ENCODE results near the gene ASTN2.
A peak's percentile ranks its signal among the peaks of the same experiment; 100 is the strongest.

ASTN2 gene

DNA sequence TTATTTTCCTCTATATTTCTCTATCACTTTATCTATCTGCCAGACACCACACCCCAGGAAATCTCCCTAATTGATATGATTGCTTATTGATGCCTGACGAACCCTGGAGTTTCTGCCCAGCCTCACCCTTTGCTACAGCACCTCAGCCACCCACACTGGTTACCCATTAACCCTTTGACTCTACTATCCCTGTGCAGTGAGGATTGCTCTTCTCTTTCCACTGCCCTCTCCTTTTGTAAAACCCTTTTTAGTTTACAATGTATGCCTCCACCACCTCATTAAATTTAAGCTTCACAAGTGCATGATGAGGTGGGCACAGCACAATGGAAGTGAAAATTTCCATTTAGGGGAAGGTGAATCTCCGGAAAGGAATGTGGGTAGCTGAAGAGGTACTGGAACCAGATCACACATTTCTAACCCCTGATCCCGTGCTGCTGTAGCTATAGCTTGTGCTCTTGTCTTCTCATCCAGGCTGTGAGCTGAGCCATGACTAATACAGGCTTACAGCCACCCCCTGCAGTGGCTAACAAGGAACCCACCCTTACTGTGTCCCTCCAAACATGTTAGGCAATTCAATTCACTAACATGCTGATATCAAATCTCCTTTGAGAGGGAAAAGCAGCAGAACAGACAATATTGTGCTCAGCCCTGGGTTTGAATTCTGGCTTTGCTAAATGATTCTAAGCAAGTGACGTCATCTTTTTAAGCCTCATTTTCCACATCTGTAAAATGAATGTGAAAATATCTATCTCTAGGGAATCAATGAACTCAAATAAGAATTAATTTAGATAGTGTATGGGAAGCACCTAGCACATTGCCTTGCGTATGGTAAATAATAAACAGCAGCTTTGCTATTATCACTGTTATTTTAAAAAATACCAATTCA is 914.6 kb downstream of the ASTN2 start:
- DNase-seq: no peak

DNA sequence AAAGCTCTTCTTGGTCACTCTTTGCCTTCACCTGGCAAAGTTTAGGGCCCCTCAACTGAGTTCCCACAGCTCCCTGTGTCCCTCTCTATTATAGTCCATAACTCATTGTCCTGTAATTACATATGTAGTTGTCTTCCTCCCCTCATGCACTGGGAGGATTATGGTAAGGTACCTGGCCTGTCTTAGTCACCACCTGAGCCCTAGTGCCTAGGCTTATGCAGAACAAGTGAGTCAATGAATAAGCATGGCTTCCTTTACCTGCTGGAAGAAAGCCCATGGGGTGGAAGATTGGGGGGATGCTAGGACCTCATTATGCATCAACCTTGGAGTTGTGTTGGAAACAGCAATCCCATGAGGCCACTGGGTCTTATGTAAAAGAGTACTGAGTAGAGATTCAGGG is 915.4 kb downstream of the ASTN2 start:
- no peak for DNase-seq

DNA sequence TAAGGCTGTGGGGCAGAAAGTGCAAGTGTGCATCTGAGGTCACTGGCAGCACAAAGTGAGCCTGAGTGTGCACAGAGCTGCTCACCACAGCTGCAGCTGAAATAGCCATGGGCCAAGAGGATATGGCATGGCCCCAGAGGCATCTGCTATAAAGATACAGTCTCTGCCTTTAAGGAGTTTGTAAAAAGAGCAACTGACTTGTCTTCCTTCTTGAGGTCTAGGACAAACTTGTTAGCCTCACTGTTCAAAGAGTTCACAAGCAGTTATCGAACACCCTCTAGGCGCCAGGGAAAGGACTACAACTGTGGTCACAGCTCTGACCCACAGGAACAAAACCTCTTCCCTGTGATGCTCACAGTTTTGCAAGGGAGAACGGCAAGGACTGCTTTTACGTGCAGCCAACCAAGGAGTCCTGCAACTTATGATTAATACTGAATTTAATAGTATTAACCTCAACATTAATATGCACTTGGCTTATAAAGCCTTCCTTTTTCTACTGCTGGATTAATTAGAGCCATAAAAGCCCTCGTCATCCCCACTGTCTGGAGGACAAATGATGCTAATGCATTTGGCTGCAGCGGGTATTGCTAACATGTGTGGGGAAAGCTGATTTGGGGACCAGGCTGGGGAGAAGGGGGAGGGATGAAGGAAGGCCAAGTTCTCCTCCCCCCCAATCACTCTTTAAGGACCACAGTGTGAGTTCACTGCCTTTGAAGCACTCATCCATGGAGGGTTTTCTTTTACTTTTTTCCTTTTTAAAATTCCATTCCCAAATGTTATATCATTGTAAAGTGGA is 917.6 kb downstream of the ASTN2 start:
- no peak for DNase-seq

GRCh38 chr9:116496167-116496566 is 918.7 kb downstream of the ASTN2 start:
- no peak for DNase-seq

- no peak for DNase-seq
Observed at GRCh38 chr9:116495725-116496124, 919.1 kb downstream of the ASTN2 start.

GRCh38 chr9:116494815-116495634 is 919.8 kb downstream of the ASTN2 start:
- peak in 4 of 56 donors; percentile 0 to 38 (median 2) for DNase-seq

- DNase-seq: no peak
Observed at GRCh38 chr9:116493183-116493860, 921.5 kb downstream of the ASTN2 start.

- DNase-seq: no peak
Observed at GRCh38 chr9:116491659-116492058, 923.2 kb downstream of the ASTN2 start.

DNA sequence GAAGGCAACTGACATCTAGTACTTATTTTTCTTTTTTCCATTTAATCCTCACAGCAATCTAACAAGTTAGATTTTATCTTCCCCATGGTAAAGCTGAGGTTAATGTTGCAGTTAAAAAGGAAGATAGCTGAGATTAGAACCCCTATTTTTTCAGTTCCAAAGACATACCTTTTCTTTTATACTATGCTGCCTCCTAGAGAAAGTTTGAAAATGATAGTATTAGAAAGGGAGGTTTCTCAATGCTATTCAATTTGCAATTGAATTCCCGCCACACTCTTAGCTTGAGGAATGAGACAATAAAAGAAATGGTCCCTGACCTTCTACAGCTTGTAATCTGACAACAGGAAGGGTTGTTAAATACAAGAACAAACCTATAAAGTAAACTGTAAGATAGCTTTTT is 923.6 kb downstream of the ASTN2 start:
- no peak for DNase-seq

DNA sequence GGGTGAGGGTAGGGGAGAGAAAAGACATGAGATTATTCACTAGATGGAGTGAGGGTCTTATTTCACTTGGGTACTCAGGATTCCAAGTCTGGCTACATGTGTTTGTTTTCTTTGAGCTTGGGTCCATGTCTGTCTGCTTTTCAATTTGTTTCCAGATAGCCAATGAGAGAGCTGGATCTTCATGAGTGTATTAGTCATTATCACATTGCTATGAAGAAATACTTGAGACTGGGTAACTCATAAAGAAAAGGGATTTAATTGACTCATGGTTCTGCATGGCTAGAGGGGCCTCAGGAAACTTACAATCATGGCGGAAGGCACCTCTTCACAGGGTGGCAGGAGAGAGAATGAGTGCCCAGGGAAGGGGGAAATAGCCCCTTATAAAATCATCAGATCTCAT is 924.5 kb downstream of the ASTN2 start:
- no peak for DNase-seq

DNA sequence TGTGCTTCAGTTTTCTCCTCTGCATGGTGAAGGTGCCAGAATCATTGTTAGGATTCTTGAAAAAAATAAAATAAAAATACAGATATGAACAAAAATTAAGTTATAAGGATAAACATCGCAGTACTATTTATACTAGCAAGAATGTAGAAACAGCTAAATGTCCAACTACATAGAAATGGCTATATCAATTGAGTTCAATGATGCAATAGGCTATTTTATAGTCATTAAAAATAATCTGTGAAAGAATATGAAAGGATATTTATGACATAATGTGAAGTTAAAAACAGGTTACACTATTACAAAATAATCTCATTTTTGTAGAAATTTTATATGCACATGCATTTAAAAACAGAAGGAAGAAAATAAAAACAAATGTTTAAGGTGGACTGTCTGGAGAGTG is 926.5 kb downstream of the ASTN2 start:
- DNase-seq: no peak

DNA sequence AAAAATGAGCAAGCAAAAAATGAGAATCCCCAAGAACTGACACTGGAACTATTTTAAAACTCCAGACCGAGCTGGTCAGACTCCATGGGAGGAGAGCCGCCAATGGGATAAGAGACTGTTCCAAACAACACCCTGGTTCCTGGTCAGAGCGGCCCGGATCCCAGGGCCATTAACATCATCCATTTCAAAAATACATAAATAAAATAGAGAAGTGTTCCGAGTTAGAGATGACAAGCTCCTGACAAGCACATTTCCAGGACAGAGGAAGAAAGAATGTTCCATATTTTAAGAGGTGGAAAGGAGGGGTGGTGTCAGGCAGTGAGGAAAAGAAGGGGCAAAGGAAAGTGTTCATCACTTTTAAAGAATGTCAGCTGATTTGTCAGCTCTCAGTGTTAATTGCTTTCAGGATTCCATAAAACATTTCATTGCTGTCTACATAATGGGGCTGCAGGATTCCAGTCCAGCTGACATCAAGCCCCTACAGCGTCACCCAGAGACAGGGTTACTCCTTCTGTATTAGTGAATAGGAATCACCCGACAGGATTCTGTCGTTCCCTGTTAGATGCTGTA is 930.3 kb downstream of the ASTN2 start:
- DNase-seq: no peak

- DNase-seq: no peak
Observed at GRCh38 chr9:116483622-116484491, 931.0 kb downstream of the ASTN2 start.

DNA sequence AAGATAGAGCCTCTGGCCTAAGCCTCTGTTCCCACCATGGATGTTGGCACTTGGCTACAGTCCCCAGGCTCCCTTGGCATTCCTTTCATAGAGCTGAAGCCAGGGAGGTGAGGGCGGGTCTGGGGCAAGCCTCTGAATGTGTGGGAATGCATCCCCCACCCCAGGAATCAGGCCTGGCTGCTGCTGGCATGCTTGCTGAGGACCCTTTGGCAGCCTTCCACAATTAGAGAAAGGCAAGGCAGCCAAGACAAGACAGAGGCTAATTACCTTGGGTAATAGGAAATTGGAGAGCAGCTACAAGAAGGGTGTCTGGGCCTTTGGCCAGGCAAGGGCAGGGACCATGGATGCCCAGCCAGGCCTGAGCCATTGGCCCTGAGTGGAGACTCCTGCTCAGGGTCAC is 932.1 kb downstream of the ASTN2 start:
- DNase-seq: peak in 38 of 56 donors; percentile 7 to 78 (median 28)

- no peak for DNase-seq
Observed at GRCh38 chr9:116480700-116481099, 934.2 kb downstream of the ASTN2 start.

GRCh38 chr9:116479967-116480366 is 934.9 kb downstream of the ASTN2 start:
- no peak for DNase-seq

GRCh38 chr9:116479056-116479544 is 935.8 kb downstream of the ASTN2 start:
- DNase-seq: no peak

GRCh38 chr9:116477584-116478141 is 937.2 kb downstream of the ASTN2 start:
- no peak for DNase-seq

DNA sequence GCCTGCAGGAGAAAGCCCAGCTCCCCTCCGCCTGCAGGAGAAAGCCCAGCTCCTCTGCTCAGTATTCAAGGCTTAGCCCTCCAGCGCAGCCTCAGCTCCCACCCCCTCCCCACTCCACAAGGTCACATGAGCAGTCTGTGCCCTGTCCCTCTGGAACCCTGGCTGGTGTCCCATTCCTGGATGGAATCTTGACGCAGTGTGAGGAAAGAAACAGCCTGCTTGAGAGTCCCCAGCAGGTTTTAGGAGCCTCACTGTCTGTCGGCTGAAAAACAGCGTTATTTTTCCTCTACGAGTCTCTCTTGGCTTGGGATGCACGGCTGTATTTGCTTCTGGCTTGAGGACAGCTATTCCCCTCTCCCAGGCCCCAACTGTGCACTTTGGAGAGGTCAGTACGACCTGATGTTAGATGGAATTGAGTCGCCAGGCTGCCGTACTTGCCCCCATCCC is 937.9 kb downstream of the ASTN2 start:
- DNase-seq: peak in 29 of 56 donors; percentile 3 to 57 (median 23)
